Measurements from ENCODE around the gene ENOPH1. TPM values are rescaled to one million over a fixed set of nuclear protein-coding genes. Genes with fewer than 3 reads are reported as not detected.

The ENOPH1 gene
- total RNA-seq, 1 experiment from 2014 or later, result 103 TPM

GRCh38 chr4:82499738-82500434 lies 69.5 kb downstream of the ENOPH1 start:
- DNase-seq, result no peak
- no peak overlapping the region for H3K4me3 ChIP-seq (ENCODE audit: insufficient read depth, low read depth, low read length)
- H3K36me3 ChIP-seq (replicated peaks; ENCODE audit: control insufficient read depth, insufficient read depth, low read length), result no peaks in the 10 kb centered on the region
- H3K27me3 ChIP-seq (ENCODE audit: control insufficient read depth, insufficient read depth, low read length), result no peaks in the 10 kb centered on the region

GRCh38 chr4:82500435-82501153 lies 70.2 kb downstream of the ENOPH1 start:
- H3K4me3 ChIP-seq (ENCODE audit: insufficient read depth, low read depth, low read length), result no peak overlapping the region
- H3K27me3 ChIP-seq (ENCODE audit: control insufficient read depth, insufficient read depth, low read length), result no peaks in the 10 kb centered on the region
- H3K36me3 ChIP-seq (replicated peaks; ENCODE audit: control insufficient read depth, insufficient read depth, low read length), result no peaks in the 10 kb centered on the region
- DNase-seq, result peak; percentile 47

GRCh38 chr4:82501154-82501442 lies 70.7 kb downstream of the ENOPH1 start:
- no peaks in the 10 kb centered on the region for H3K36me3 ChIP-seq (replicated peaks; ENCODE audit: control insufficient read depth, insufficient read depth, low read length)
- H3K27me3 ChIP-seq (ENCODE audit: control insufficient read depth, insufficient read depth, low read length), result no peaks in the 10 kb centered on the region
- no peak overlapping the region for H3K4me3 ChIP-seq (ENCODE audit: insufficient read depth, low read depth, low read length)

GRCh38 chr4:82508011-82508410 lies 77.6 kb downstream of the ENOPH1 start:
- H3K4me3 ChIP-seq (ENCODE audit: insufficient read depth, low read depth, low read length), result no peak overlapping the region
- no peaks in the 10 kb centered on the region for H3K36me3 ChIP-seq (replicated peaks; ENCODE audit: control insufficient read depth, insufficient read depth, low read length)
- H3K27me3 ChIP-seq (ENCODE audit: control insufficient read depth, insufficient read depth, low read length), result no peaks in the 10 kb centered on the region
- no peak for DNase-seq

More at GRCh38 chr4:82501154-82501442, 70.7 kb downstream of the ENOPH1 start:
- DNase-seq, result no peak

GRCh38 chr4:82508806-82509428 lies 78.5 kb downstream of the ENOPH1 start:
- no peaks in the 10 kb centered on the region for H3K36me3 ChIP-seq (replicated peaks; ENCODE audit: control insufficient read depth, insufficient read depth, low read length)
- H3K4me3 ChIP-seq (ENCODE audit: insufficient read depth, low read depth, low read length), result no peak overlapping the region
- H3K27me3 ChIP-seq (ENCODE audit: control insufficient read depth, insufficient read depth, low read length), result no peaks in the 10 kb centered on the region
- DNase-seq, result peak; percentile 50

- Histone ChIP-seq H3K36me3 (replicated peaks; ENCODE audit: control insufficient read depth, insufficient read depth, low read length) (no peaks in the 10 kb centered on the region), H3K4me3 (ENCODE audit: insufficient read depth, low read depth, low read length) (no peak overlapping the region), H3K27me3 (ENCODE audit: control insufficient read depth, insufficient read depth, low read length) (no peaks in the 10 kb centered on the region)
- no peak for DNase-seq
These were observed 79.8 kb downstream of the ENOPH1 start for GRCh38 chr4:82510216-82510615.

Other genes starting within 250 kb of the ENOPH1 start
- 62.1 and 74.1 TPM in 2 replicates for gene HNRNPD, start 56.6 kb upstream of the ENOPH1 start, total RNA-seq (2014; rRNA removed; shearing (Covaris generic))
- 180 and 204 TPM in 2 replicates for gene HNRNPDL, start 128 bp upstream of the ENOPH1 start, total RNA-seq (2014; rRNA removed; shearing (Covaris generic))
- 2.4 and 3.3 TPM in 2 replicates for gene TMEM150C, start 131.4 kb downstream of the ENOPH1 start, total RNA-seq (2014; rRNA removed; shearing (Covaris generic))